ENCODE data around the gene DUSP22. TPM values are rescaled to one million over a fixed set of nuclear protein-coding genes. Genes with fewer than 3 reads are reported as not detected.

The DUSP22 gene
- total and polyA plus RNA-seq, 2 experiments from 2014 or later = 24.2 to 26.3 TPM

DNA sequence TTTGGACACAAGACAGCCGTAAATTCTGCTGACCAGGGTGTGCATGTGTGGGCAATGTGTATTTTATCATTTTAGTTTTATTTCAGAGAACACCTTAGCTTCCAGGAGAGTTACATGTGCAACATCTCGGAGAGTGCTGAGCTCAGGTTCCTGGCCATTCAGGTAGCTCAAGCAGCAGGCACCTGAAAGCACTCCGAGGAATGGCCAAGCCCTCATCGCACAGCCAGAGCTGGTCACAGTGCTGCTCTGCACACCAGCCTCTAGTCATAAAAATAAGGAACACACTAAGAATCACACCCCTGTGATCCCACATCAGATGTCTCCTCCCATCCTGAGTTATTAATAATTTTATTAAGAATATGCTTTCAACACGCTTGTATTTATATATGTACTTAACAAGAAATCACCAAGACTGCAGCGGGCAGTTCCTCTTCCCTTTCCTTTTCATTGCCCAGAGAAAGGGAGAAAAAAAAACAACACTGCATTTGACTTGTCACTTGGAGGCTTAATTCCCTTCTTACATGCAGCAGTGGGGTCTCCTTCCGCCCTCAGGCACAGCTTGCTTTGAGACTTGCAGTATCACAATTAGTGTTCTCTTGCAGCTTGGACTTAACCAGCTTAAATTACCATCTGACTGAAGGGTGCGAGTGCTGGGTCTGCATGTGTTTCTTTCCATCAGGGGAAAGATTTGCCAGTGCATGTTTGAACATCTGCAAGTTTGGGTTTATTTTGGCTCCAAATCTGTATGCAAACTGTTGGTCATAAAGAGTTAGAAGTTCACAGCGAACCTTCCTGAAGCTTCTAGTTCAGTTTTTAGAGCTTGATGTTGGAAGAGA, 63.3 kb downstream of the DUSP22 start:
- Histone ChIP-seq H2AFZ (no peak overlapping the region), H3K9me3 (ENCODE audit: low read depth) (no peaks in the 10 kb centered on the region), H3K79me2 (no peaks in the 10 kb centered on the region), H3K9me2 (replicated peaks; ENCODE audit: insufficient read depth) (no peaks in the 10 kb centered on the region), H4K20me1 (ENCODE audit: insufficient read depth, poor library complexity, severe bottlenecking) (no peaks in the 10 kb centered on the region), H3K27me3 (no peaks in the 10 kb centered on the region), H3K4me1 (ENCODE audit: insufficient read depth) (no peaks in the 10 kb centered on the region), H3K36me3 (replicated peaks; ENCODE audit: insufficient read depth, low read depth) (no peaks in the 10 kb centered on the region), H3K4me3 (no peak overlapping the region), H3K27ac (no peak overlapping the region), H3K4me2 (no peak overlapping the region)
- no peak for DNase-seq (ENCODE audit: low spot score)
- 78% methylated on average over 9 of the region's 9 CpGs for WGBS (ENCODE audit: low lambda C conversion rate, missing lambda C conversion rate)
- no peak for TF ChIP-seq EZH2phosphoT487 (IDR thresholded peaks at IDR 0.05; ENCODE audit: low read depth, severe bottlenecking, unreplicated experiment)
- TF ChIP-seq, protein P1, sequence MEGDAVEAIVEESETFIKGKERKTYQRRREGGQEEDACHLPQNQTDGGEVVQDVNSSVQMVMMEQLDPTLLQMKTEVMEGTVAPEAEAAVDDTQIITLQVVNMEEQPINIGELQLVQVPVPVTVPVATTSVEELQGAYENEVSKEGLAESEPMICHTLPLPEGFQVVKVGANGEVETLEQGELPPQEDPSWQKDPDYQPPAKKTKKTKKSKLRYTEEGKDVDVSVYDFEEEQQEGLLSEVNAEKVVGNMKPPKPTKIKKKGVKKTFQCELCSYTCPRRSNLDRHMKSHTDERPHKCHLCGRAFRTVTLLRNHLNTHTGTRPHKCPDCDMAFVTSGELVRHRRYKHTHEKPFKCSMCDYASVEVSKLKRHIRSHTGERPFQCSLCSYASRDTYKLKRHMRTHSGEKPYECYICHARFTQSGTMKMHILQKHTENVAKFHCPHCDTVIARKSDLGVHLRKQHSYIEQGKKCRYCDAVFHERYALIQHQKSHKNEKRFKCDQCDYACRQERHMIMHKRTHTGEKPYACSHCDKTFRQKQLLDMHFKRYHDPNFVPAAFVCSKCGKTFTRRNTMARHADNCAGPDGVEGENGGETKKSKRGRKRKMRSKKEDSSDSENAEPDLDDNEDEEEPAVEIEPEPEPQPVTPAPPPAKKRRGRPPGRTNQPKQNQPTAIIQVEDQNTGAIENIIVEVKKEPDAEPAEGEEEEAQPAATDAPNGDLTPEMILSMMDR (IDR thresholded peaks at IDR 0.05; ENCODE audit: poor library complexity) = no peak
- TF ChIP-seq EZH2 (IDR thresholded peaks at IDR 0.05; ENCODE audit: borderline replicate concordance) = no peak

GRCh38 chr6:356828-357251, 64.6 kb downstream of the DUSP22 start:
- no peak for DNase-seq (ENCODE audit: low spot score)
- Histone ChIP-seq H4K20me1 (ENCODE audit: insufficient read depth, poor library complexity, severe bottlenecking) (no peaks in the 10 kb centered on the region), H3K9me2 (replicated peaks; ENCODE audit: insufficient read depth) (no peaks in the 10 kb centered on the region), H3K9me3 (ENCODE audit: low read depth) (no peaks in the 10 kb centered on the region), H3K4me2 (no peak overlapping the region), H3K79me2 (no peaks in the 10 kb centered on the region), H3K27ac (no peak overlapping the region), H3K36me3 (replicated peaks; ENCODE audit: insufficient read depth, low read depth) (no peaks in the 10 kb centered on the region), H3K27me3 (no peaks in the 10 kb centered on the region), H3K4me1 (ENCODE audit: insufficient read depth) (no peaks in the 10 kb centered on the region), H3K4me3 (no peak overlapping the region), H2AFZ (no peak overlapping the region)
- 81% methylated on average over 11 of the region's 11 CpGs for WGBS (ENCODE audit: low lambda C conversion rate, missing lambda C conversion rate)
- TF ChIP-seq EZH2 (IDR thresholded peaks at IDR 0.05; ENCODE audit: borderline replicate concordance) = no peak
- no peak for TF ChIP-seq EZH2phosphoT487 (IDR thresholded peaks at IDR 0.05; ENCODE audit: low read depth, severe bottlenecking, unreplicated experiment)
- TF ChIP-seq, protein P1 (IDR thresholded peaks at IDR 0.05; ENCODE audit: poor library complexity) = no peak

- H3K4me2 ChIP-seq = no peak overlapping the region
- no peaks in the 10 kb centered on the region for H3K4me1 ChIP-seq (ENCODE audit: insufficient read depth)
- 80% methylated on average over 12 of the region's 12 CpGs for WGBS (ENCODE audit: low lambda C conversion rate, missing lambda C conversion rate)
- H2AFZ ChIP-seq = no peak overlapping the region
- H3K9me3 ChIP-seq (ENCODE audit: low read depth) = peaks cover 4% of the 10 kb centered on the region
- no peaks in the 10 kb centered on the region for H3K36me3 ChIP-seq (replicated peaks; ENCODE audit: insufficient read depth, low read depth)
- H4K20me1 ChIP-seq (ENCODE audit: insufficient read depth, poor library complexity, severe bottlenecking) = no peaks in the 10 kb centered on the region
- TF ChIP-seq, protein P1 (IDR thresholded peaks at IDR 0.05; ENCODE audit: poor library complexity) = no peak
- TF ChIP-seq EZH2phosphoT487 (IDR thresholded peaks at IDR 0.05; ENCODE audit: low read depth, severe bottlenecking, unreplicated experiment) (no peak), EZH2 (IDR thresholded peaks at IDR 0.05; ENCODE audit: borderline replicate concordance) (no peak)
- no peak for DNase-seq (ENCODE audit: low spot score)
- H3K79me2 ChIP-seq = no peaks in the 10 kb centered on the region
- H3K9me2 ChIP-seq (replicated peaks; ENCODE audit: insufficient read depth) = no peaks in the 10 kb centered on the region
- H3K27ac ChIP-seq = no peak overlapping the region
- H3K27me3 ChIP-seq = no peaks in the 10 kb centered on the region
- H3K4me3 ChIP-seq = no peak overlapping the region
Observed at GRCh38 chr6:357261-357790, 65.0 kb downstream of the DUSP22 start.

Measured in hepatocyte (in vitro differentiated cells).